Measurements from ENCODE around the gene EVC2. TPM values are rescaled to one million over a fixed set of nuclear protein-coding genes. Genes with fewer than 3 reads are reported as not detected.

EVC2 gene
- total and polyA plus RNA-seq, 2 of the 13 experiments (the other 11 are each of a cell fraction or from before 2014, with no cell fraction given), result not detected

DNA sequence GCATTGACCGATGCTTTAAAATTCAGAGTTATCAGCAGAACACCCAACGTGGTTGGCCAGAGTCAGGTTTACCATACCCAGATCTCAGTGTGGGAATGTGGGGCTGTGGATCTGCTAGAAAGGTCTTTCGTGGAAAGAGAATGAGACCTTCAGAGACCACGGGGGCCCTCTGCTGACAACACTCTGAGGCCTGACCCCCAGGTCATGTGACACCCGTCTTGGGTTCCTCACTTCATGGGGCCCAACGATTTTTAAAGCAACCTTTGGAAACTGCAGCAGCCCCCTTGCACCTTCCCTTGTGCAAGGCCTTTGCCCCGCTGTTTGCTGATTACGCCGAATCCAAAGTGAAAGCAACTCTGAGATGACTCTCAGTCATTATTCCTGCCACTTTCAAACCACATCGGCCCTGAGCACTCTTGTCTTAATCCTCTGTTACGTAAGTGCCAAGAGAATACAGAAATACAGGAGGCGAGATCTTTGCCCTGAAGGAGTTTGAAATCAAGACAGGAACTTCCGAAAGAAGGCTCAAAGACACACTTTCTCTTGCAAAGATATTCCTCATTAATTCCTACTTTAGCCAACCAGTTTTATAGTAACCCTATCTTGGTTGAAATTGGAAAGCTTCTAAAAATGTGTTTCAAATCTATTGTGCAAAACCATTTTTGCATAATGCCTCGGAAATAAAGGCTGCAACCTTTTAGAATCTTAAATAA lies 88.3 kb downstream of the EVC2 start:
- Histone ChIP-seq H2AFZ (ENCODE audit: low read length) (no peak overlapping the region), H4K20me1 (ENCODE audit: insufficient read depth, low read length) (no peaks in the 10 kb centered on the region), H3K4me3 (replicated peaks in 1 of 3; ENCODE audit: insufficient read depth in 1 of 3, low read depth in 2 of 3, low read length in 3 of 3) (no peak overlapping the region), H3K4me1 (ENCODE audit: insufficient read depth, low read length) (no peaks in the 10 kb centered on the region), H3K9me3 (ENCODE audit: low read length) (no peaks in the 10 kb centered on the region), H3K9ac (ENCODE audit: insufficient read depth, low read depth, low read length) (no peak overlapping the region), H3K36me3 (replicated peaks in 1 of 2; ENCODE audit: control insufficient read depth in 1 of 2, insufficient read depth in 2 of 2, low read length in 2 of 2) (no peaks in the 10 kb centered on the region), H3K27me3 (ENCODE audit: control insufficient read depth in 1 of 2, insufficient read depth in 2 of 2, low read length in 2 of 2) (peaks cover 0 to 7% of the 10 kb centered on the region in 2 experiments; a peak in 1 of 5 replicates), H3K4me2 (ENCODE audit: low read depth, low read length) (0 out of 2 replicates have a peak overlapping the region, but pooled peaks have one; percentile 7), H3K27ac (ENCODE audit: extremely low read length, insufficient read depth, low read length) (no peak overlapping the region), H3K79me2 (ENCODE audit: insufficient read depth, low read length) (no peaks in the 10 kb centered on the region)
- in situ Hi-C loops (cut with HindIII; ENCODE audit: extremely low pct_ligation_motif_present, low pct_unique_long_range_greater_than_20kb), result no loop called here
- WGBS (ENCODE audit: low lambda C conversion rate), result 35% methylated on average over 14 of the region's 14 CpGs
- ATAC-seq, result no peak
- intact Hi-C loops (cut with micrococcal nuclease; ENCODE audit: unreplicated experiment), result no loop called here
- FAIRE-seq, result no peak
- DNase-seq (ENCODE audit: low spot score), result no peak
- BruUV-seq (replicated peaks), result no TSS peak
- CTCF ChIA-PET (ENCODE audit: low intra/inter-chr PET ratio, low total read pairs), result no interaction called here
- TF ChIP-seq ZNF333 (CRISPR knock-in tag; IDR thresholded peaks at IDR 0.05; ENCODE audit: borderline replicate concordance), result no peak
- TF ChIP-seq CCDC6 (CRISPR knock-in tag; IDR thresholded peaks at IDR 0.05), result no peak
- POLR2A ChIA-PET, result no interaction called here

DNA sequence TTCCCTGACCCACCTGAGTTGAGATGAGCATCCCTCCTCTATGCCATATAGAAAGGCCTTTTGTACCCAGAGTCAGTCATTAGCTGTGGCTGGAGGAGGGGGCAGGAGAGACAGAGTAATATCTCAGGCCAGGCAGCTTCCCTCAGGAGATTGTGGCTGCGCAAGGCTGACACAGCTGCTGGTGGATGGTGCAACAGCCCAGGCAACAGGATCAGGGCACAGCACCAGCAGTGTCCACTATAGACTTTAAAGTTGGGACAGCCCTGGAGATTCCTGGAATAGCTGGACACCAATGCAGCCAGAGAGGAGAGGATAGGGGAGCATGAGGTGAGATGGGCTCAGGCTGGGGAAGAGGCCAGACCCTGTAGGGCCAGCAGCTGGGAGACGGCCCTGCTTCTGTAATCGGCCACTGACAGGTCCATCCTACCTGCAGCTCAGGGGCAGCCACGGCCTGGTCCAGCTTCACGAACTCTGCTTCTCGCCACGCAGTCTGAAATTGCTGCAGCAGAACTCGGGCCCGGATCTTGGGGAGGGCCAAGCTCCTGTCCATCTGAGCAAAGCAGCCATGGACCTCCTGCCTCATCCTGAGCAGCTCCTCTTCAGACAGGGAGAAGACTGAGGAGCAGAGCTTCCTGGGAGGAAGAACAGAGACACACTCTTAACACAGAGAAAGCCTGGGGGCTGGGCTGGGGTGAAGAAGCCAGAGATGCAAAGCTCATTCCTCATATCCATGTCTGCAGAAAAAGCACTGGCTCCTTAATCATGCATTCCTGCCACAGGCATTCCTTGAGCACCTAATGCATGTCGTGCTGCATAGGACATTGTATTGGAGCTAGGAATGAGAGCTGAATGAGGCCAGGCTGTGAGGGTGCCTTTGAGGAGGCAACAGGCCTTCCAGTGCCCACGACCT lies 90.1 kb downstream of the EVC2 start:
- no peaks in the 10 kb centered on the region for H3K36me3 ChIP-seq (replicated peaks in 1 of 2; ENCODE audit: control insufficient read depth in 1 of 2, insufficient read depth in 2 of 2, low read length in 2 of 2)
- H3K9ac ChIP-seq (ENCODE audit: insufficient read depth, low read depth, low read length), result no peak overlapping the region
- H2AFZ ChIP-seq (ENCODE audit: low read length), result no peak overlapping the region
- in situ Hi-C loops (cut with HindIII; ENCODE audit: extremely low pct_ligation_motif_present, low pct_unique_long_range_greater_than_20kb) (no loop called here), intact Hi-C loops (cut with micrococcal nuclease; ENCODE audit: unreplicated experiment) (no loop called here)
- ChIA-PET CTCF (ENCODE audit: low intra/inter-chr PET ratio, low total read pairs) (no interaction called here), POLR2A (no interaction called here)
- no peak for FAIRE-seq
- peaks cover 0 to 15% of the 10 kb centered on the region in 2 experiments; a peak in 2 of 5 replicates for H3K27me3 ChIP-seq (ENCODE audit: control insufficient read depth in 1 of 2, insufficient read depth in 2 of 2, low read length in 2 of 2)
- H3K9me3 ChIP-seq (ENCODE audit: low read length), result no peaks in the 10 kb centered on the region
- BruUV-seq (replicated peaks), result no TSS peak
- H3K79me2 ChIP-seq (ENCODE audit: insufficient read depth, low read length), result no peaks in the 10 kb centered on the region
- WGBS (ENCODE audit: low lambda C conversion rate), result 41% methylated on average over 5 of the region's 11 CpGs
- DNase-seq (ENCODE audit: low spot score), result no peak
- no peak for ATAC-seq
- no peak overlapping the region for H3K27ac ChIP-seq (ENCODE audit: extremely low read length, insufficient read depth, low read length)
- H4K20me1 ChIP-seq (ENCODE audit: insufficient read depth, low read length), result no peaks in the 10 kb centered on the region
- no peaks in the 10 kb centered on the region for H3K4me1 ChIP-seq (ENCODE audit: insufficient read depth, low read length)
- no peak overlapping the region for H3K4me2 ChIP-seq (ENCODE audit: low read depth, low read length)
- no peak overlapping the region for H3K4me3 ChIP-seq (replicated peaks in 1 of 3; ENCODE audit: insufficient read depth in 1 of 3, low read depth in 2 of 3, low read length in 3 of 3)
- TF ChIP-seq, protein P1, sequence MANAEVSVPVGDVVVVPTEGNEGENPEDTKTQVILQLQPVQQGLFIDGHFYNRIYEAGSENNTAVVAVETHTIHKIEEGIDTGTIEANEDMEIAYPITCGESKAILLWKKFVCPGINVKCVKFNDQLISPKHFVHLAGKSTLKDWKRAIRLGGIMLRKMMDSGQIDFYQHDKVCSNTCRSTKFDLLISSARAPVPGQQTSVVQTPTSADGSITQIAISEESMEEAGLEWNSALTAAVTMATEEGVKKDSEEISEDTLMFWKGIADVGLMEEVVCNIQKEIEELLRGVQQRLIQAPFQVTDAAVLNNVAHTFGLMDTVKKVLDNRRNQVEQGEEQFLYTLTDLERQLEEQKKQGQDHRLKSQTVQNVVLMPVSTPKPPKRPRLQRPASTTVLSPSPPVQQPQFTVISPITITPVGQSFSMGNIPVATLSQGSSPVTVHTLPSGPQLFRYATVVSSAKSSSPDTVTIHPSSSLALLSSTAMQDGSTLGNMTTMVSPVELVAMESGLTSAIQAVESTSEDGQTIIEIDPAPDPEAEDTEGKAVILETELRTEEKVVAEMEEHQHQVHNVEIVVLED (CRISPR knock-in tag; IDR thresholded peaks at IDR 0.05; ENCODE audit: borderline replicate concordance), result no peak
- no peak for TF ChIP-seq FOXJ3 (CRISPR knock-in tag; IDR thresholded peaks at IDR 0.05; ENCODE audit: borderline replicate concordance)
- TF ChIP-seq ZNF747 (CRISPR knock-in tag; IDR thresholded peaks at IDR 0.05; ENCODE audit: borderline replicate concordance), result no peak
- TF ChIP-seq STAG1 (CRISPR knock-in tag; IDR thresholded peaks at IDR 0.05), result no peak
- TF ChIP-seq ZNF761 (CRISPR knock-in tag; conservative IDR thresholded peaks at IDR 0.05), result no peak
- TF ChIP-seq, protein P2, sequence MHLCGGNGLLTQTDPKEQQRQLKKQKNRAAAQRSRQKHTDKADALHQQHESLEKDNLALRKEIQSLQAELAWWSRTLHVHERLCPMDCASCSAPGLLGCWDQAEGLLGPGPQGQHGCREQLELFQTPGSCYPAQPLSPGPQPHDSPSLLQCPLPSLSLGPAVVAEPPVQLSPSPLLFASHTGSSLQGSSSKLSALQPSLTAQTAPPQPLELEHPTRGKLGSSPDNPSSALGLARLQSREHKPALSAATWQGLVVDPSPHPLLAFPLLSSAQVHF (CRISPR knock-in tag; IDR thresholded peaks at IDR 0.05), result no peak
- no peak for TF ChIP-seq ZNF776 (CRISPR knock-in tag; IDR thresholded peaks at IDR 0.05)
- TF ChIP-seq, protein P3, sequence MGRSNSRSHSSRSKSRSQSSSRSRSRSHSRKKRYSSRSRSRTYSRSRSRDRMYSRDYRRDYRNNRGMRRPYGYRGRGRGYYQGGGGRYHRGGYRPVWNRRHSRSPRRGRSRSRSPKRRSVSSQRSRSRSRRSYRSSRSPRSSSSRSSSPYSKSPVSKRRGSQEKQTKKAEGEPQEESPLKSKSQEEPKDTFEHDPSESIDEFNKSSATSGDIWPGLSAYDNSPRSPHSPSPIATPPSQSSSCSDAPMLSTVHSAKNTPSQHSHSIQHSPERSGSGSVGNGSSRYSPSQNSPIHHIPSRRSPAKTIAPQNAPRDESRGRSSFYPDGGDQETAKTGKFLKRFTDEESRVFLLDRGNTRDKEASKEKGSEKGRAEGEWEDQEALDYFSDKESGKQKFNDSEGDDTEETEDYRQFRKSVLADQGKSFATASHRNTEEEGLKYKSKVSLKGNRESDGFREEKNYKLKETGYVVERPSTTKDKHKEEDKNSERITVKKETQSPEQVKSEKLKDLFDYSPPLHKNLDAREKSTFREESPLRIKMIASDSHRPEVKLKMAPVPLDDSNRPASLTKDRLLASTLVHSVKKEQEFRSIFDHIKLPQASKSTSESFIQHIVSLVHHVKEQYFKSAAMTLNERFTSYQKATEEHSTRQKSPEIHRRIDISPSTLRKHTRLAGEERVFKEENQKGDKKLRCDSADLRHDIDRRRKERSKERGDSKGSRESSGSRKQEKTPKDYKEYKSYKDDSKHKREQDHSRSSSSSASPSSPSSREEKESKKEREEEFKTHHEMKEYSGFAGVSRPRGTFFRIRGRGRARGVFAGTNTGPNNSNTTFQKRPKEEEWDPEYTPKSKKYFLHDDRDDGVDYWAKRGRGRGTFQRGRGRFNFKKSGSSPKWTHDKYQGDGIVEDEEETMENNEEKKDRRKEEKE (IDR thresholded peaks at IDR 0.05), result no peak
- no peak for TF ChIP-seq TCF7 (IDR thresholded peaks at IDR 0.05; ENCODE audit: low read depth)
